Erythroblast (primary cell): ENCODE data around the gene BRD8.

Experiments
- GATA1 ChIP-seq: IDR thresholded peaks from 2 replicates; pipeline ENCODE4 v1.6.1; 2011; ENCODE audit warnings: low read depth, mild to moderate bottlenecking, control low read depth, low read length, moderate library complexity
- POLR2A ChIP-seq: IDR thresholded peaks from 2 replicates; pipeline ENCODE4 v1.6.1; 2011; ENCODE audit warnings: mild to moderate bottlenecking, low read length

GRCh38 chr5:138110266-138110963, 68.0 kb downstream of the BRD8 start:
- TF ChIP-seq POLR2A (no peak), GATA1 (no peak)
